22Rv1 (cell line): ENCODE results near the gene NEUROG1.

Source experiments
- CTCF ChIP-seq: fragments of 450-650 bp; IDR thresholded peaks from 2 replicates; pipeline ENCODE4 v1.5.1; 2017; ENCODE audit warnings: mild to moderate bottlenecking
- ZFX ChIP-seq: fragments of 450-650 bp; IDR thresholded peaks from 2 replicates; pipeline ENCODE4 v1.6.1; 2017; ENCODE audit warnings: antibody characterized with exemption, borderline replicate concordance

GRCh38 chr5:135574493-135574892 is 38.7 kb upstream of the NEUROG1 start:
- TF ChIP-seq CTCF (no peak), ZFX (no peak)
